ENCODE results near the gene TTLL1.
"Not testable (repeated sequence)": the region's sequence is repeated elsewhere in the genome, so short reads cannot be mapped to it uniquely, and the experiment has no call there.

The TTLL1 gene

GRCh38 chr22:42996646-42997365, 92.4 kb downstream of the TTLL1 start:
- ChIA-PET POLR2A (no interaction called here), CTCF (interaction anchor here (0.7 kb wide), 1 partner anchor 53 kb away, joined by 3 read pairs; no protein-coding TSS in a partner anchor)
- no peak overlapping the region for H3K4me3 ChIP-seq (ENCODE audit: low read depth, low read length)
- TF ChIP-seq CTCF (IDR thresholded peaks at IDR 0.05; ENCODE audit: insufficient read depth, low read length, missing control alignments): no peak
- DNase-seq (ENCODE audit: low read depth, low spot score): no peak

GRCh38 chr22:42995654-42996053, 93.5 kb downstream of the TTLL1 start:
- not testable (repeated sequence) for DNase-seq (ENCODE audit: low read depth, low spot score); H3K4me3 ChIP-seq (ENCODE audit: low read depth, low read length)
- ChIA-PET POLR2A (interaction anchor here (0.7 to 1.1 kb wide), 5 partner anchors 9 to 62 kb away, joined by 3 to 9 read pairs (median 4); partner anchors contain the start of gene PACSIN2), CTCF (interaction anchor here (1.0 to 1.4 kb wide), 3 partner anchors 25 to 192 kb away, joined by 3 to 5 read pairs (median 3); no protein-coding TSS in a partner anchor)

- no peak for TF ChIP-seq CTCF (IDR thresholded peaks at IDR 0.05; ENCODE audit: insufficient read depth, low read length, missing control alignments)
- ChIA-PET CTCF (interaction anchor here (1.0 to 1.5 kb wide), 4 partner anchors 10 to 193 kb away, joined by 3 to 5 read pairs (median 3); no protein-coding TSS in a partner anchor), POLR2A (interaction anchor here (0.7 to 1.1 kb wide), 5 partner anchors 9 to 61 kb away, joined by 3 to 9 read pairs (median 4); partner anchors contain the start of gene PACSIN2)
- DNase-seq (ENCODE audit: low read depth, low spot score): peak; percentile 81
- peak overlapping the region; percentile 43 for H3K4me3 ChIP-seq (ENCODE audit: low read depth, low read length)
Observed at GRCh38 chr22:42994917-42995562, 94.2 kb downstream of the TTLL1 start.

- CTCF ChIA-PET: interaction anchor here (1.0 to 1.5 kb wide), 4 partner anchors 10 to 193 kb away, joined by 3 to 5 read pairs (median 3); no protein-coding TSS in a partner anchor
- POLR2A ChIA-PET: interaction anchor here (0.9 to 1.5 kb wide), 5 partner anchors 9 to 21 kb away, joined by 4 to 9 read pairs (median 4); partner anchors contain the start of gene PACSIN2
- TF ChIP-seq CTCF (IDR thresholded peaks at IDR 0.05; ENCODE audit: insufficient read depth, low read length, missing control alignments): no peak
- peak overlapping the region; percentile 43 for H3K4me3 ChIP-seq (ENCODE audit: low read depth, low read length)
- no peak for DNase-seq (ENCODE audit: low read depth, low spot score)
Observed at GRCh38 chr22:42994276-42994916, 94.8 kb downstream of the TTLL1 start.

- no peak for TF ChIP-seq CTCF (IDR thresholded peaks at IDR 0.05; ENCODE audit: insufficient read depth, low read length, missing control alignments)
- no peak overlapping the region; the same call in 1 of the 2 replicates for H3K4me3 ChIP-seq (ENCODE audit: low read depth, low read length)
- POLR2A ChIA-PET: interaction anchor here (0.9 to 1.5 kb wide), 3 partner anchors 9 to 21 kb away, joined by 3 to 4 read pairs (median 4); partner anchors contain the start of gene PACSIN2
- DNase-seq (ENCODE audit: low read depth, low spot score): no peak
- CTCF ChIA-PET: interaction anchor here (1.5 kb wide), 1 partner anchor 9 kb away, joined by 3 read pairs; no protein-coding TSS in a partner anchor
Observed at GRCh38 chr22:42993651-42994275, 95.4 kb downstream of the TTLL1 start.

- ChIA-PET POLR2A (interaction anchor here (0.9 to 1.5 kb wide), 3 partner anchors 10 to 22 kb away, joined by 3 to 4 read pairs (median 4); partner anchors contain the start of gene PACSIN2), CTCF (interaction anchor here (2.1 kb wide), 1 partner anchor 97 kb away, joined by 7 read pairs; no protein-coding TSS in a partner anchor)
- no peak for TF ChIP-seq CTCF (IDR thresholded peaks at IDR 0.05; ENCODE audit: insufficient read depth, low read length, missing control alignments)
- no peak overlapping the region for H3K4me3 ChIP-seq (ENCODE audit: low read depth, low read length)
- no peak for DNase-seq (ENCODE audit: low read depth, low spot score)
Observed at GRCh38 chr22:42992886-42993479, 96.2 kb downstream of the TTLL1 start.

Measured in AG04449 (cell line).